Measurements from ENCODE around the gene AMER1.
"Not testable (repeated sequence)": the region's sequence is repeated elsewhere in the genome, so short reads cannot be mapped to it uniquely, and the experiment has no call there.

AMER1 gene

DNA sequence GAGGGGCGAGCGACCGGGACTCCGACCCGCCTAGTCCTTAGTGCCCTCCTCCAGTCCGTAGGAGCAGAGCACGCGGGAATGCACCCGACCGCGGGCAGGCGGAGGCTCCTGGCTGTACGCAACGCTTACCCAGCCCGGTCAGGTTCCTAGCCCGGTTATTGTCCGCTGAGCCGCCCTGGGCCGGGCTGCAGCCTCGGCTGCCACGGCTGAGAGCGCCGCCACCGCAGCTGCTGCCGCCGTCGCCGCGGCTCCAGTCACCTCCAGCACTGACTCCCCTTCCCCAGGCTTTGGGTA, at the start of gene AMER1:
TSS of gene AMER1 (minus strand) at position 268 of the 294 bp plus-strand sequence. CDS start 12,422 bp downstream, outside the sequence.
- peak within 1 kb of the TSS; percentile 65 for H3K4me3 ChIP-seq (ENCODE audit: low read depth, low read length)
- TF ChIP-seq, protein P1, sequence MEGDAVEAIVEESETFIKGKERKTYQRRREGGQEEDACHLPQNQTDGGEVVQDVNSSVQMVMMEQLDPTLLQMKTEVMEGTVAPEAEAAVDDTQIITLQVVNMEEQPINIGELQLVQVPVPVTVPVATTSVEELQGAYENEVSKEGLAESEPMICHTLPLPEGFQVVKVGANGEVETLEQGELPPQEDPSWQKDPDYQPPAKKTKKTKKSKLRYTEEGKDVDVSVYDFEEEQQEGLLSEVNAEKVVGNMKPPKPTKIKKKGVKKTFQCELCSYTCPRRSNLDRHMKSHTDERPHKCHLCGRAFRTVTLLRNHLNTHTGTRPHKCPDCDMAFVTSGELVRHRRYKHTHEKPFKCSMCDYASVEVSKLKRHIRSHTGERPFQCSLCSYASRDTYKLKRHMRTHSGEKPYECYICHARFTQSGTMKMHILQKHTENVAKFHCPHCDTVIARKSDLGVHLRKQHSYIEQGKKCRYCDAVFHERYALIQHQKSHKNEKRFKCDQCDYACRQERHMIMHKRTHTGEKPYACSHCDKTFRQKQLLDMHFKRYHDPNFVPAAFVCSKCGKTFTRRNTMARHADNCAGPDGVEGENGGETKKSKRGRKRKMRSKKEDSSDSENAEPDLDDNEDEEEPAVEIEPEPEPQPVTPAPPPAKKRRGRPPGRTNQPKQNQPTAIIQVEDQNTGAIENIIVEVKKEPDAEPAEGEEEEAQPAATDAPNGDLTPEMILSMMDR (IDR thresholded peaks at IDR 0.05; ENCODE audit: low read depth, low read length) = no peak

DNA sequence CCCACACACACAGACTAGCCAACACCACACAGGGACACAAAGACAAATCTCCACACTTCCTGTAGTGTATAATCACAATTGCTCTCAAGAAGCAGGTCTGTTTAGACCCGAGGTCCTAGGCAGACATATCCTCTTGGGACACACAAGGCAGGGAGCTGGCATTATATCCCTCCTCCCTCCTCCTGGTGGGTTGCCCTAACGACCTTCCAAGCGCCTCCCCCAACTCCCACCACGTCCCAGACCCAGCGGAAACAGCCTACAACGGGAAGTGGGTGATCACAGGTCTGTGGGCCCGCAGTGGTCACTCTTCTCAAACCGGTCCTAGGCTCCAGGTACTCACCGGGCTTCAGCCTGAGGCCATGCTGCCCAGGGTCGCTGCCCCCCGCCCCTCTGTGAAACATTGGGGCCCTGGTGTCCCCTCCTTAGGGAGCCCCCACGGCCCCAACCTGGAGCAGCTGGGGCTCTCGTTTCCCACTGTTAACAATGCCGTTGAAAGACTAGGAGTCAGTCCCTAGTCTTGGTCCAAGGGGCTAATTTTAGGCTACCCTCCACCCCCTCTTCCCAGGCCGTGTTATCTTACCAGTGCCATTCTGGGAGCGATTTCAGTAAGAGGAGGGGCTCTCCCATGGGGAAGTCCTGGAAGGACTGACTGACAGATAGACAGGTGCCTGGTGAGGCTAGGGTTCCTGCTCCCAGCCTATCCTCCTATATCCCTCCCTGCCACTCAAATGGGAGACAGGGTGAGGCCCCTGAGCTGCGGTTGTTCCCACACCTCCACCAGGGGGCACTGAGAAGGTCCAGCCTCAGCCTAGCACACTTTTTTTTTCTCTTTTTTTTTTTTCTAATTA, 24.8 kb upstream of the AMER1 start, which contains the start of gene ASB12:
TSS of gene ASB12 (minus strand) at position 485 of the 848 bp plus-strand sequence. CDS start 4,957 bp downstream, outside the sequence.
- TF ChIP-seq, protein P1 (IDR thresholded peaks at IDR 0.05; ENCODE audit: low read depth, low read length) = no peak
- no peak within 1 kb of the TSS for H3K4me3 ChIP-seq (ENCODE audit: low read depth, low read length)

DNA sequence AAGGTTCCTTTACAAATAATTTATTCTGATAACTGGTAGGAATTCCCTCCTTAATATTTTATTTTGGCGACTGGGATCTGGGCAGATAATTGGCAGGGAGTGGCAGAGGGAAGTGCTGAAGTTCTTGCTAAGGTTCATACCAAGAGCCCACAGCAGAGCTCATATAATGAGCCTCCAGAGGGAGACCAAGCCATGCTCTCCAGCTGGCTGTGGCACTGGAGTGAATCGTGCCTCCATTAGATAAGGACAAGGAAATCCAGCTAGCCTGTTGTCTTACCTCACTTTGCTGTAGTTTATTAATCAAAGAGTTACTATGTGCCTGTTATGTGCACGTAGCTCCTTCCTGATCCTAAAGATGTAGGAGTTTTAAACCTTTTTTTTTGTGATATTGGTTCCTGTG, 23.6 kb upstream of the AMER1 start:
- TF ChIP-seq, protein P1 (IDR thresholded peaks at IDR 0.05; ENCODE audit: low read depth, low read length) = no peak
- H3K4me3 ChIP-seq (ENCODE audit: low read depth, low read length) = no peak overlapping the region

DNA sequence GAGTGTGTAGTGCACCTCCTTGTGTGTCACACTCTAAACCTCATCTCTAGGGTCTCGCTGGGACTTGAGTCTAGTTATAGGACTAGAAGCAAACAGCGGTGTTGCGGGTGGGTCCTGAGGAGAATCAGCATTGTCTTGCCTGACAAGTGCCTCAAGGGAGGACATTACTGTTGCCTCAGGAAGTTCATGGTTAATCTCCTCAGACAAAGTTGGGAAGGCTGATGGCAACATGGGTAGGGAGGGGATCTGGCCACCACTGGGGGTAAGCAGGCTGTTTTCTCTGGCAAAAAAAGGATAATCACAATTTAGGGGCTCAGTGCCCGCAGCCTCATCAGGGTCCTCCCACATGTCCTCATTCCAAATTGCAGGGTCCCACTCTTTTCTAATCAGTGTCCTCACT, 12.5 kb upstream of the AMER1 start:
- TF ChIP-seq, protein P1 (IDR thresholded peaks at IDR 0.05; ENCODE audit: low read depth, low read length) = no peak
- no peak overlapping the region for H3K4me3 ChIP-seq (ENCODE audit: low read depth, low read length)

DNA sequence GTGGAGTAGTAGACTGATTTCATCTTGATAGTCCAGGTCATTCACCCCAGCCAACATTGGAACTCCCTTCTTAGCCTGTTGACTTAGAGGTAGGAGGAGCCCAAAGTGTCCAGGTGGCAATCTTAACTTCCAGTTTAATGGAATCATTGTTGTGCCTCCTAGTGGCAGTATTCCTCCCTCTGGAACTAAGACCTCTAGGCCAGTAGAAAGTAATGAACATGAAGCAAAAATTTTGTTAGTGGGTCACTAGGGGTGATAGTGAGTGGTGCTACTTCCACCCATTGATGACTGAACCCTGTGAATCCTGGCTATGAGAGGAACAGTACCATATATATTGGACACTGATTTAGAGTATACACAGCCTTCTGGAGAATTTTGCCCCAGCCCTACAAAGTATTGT, 8.5 kb upstream of the AMER1 start:
- H3K4me3 ChIP-seq (ENCODE audit: low read depth, low read length) = not testable (repeated sequence)

DNA sequence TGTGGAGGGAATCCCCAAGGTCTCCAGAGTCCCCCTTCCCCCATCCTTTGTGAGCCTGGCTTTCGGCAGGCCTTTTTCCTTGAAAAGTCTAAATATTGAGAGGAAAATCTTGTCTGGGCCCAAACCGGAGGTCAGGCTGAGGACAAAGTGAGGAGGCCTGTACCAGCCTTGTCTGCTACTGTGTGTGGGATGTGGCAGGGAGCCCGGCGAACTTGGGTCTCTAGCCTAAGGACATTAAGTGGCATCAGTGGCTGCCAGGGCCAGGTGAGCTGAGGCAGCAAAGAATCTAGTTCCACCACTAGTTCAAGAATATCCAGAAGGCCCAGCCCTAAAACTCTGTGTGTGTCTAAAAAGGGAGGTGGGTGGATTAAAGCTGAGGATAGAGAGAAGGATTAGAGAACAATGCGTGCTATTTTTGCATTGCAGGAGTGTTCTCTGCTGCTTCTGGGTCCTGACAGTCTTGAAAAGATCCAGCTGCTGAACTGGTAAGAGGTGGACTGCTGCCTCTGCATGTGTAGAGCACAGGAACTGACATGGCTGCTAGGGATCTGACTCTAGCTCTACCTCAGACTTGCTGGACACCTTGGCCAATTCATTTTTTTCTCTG, 1.2 kb upstream of the AMER1 start:
- H3K4me3 ChIP-seq (ENCODE audit: low read depth, low read length) = peak overlapping the region; percentile 65
- TF ChIP-seq, protein P1 (IDR thresholded peaks at IDR 0.05; ENCODE audit: low read depth, low read length) = no peak

DNA sequence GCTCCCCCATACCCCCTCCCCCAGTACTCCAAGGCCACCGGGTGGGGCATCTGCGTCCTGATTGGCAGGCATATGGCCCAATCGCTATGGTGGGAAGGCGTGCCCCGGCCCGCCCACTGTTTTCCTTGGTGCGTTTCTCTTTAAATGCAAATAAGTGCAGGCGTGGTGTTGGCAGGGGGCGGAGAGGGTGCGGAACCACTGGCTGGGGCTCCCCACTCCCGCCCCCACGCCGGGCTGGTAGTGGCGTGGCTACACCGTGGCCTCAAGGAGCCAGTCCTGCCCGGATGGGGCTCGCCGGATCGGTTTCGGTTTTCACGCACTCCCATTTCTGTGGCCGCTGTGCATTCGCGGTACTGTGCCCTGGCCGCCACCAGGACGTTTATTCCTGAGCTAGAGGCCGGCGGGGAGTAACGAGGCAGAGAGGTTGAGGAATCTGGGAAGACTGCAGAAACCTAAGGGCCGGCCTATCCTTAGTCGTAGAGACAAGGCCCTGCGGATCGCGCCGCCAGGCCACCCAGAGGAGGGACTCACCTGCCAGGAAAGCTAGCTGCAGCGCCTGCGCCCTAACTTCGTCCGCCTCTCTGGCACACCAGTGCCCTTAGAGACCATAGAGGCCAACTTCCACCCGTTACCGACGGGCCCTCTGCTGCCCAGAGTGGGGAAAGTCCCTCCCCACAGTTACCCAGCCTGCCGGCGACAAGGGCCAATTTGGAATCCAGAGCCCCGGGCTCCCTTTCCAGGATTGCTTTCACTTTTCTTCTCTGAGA, 410 bp upstream of the AMER1 start:
- TF ChIP-seq, protein P1 (IDR thresholded peaks at IDR 0.05; ENCODE audit: low read depth, low read length) = no peak
- H3K4me3 ChIP-seq (ENCODE audit: low read depth, low read length) = peak overlapping the region; percentile 65
